ENCODE data around the gene ARID1B.
A peak's percentile ranks its signal among the peaks of the same experiment; 100 is the strongest.

Gene ARID1B

DNA sequence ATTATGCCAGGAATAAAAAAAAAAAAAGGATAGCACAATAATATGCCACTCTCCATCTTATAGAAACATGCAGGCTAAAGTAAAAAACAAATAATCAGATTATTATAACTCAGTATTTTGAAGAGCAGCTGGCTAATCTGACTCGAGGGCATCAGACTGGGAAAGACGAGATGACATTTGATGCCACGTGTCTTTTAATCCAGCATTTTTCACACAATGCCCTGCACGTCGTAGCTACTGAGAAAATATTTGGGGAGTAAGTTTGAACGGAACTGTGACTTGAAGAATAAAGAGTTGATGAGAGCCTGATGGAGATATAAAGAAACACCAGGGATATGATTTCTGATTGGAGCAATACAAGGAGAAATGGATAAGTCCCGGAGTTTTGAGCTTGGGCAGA, 237.7 kb downstream of the ARID1B start:
- DNase-seq (ENCODE audit: extremely low read depth in 1 of 2, low read depth in 1 of 2) = no peak

DNA sequence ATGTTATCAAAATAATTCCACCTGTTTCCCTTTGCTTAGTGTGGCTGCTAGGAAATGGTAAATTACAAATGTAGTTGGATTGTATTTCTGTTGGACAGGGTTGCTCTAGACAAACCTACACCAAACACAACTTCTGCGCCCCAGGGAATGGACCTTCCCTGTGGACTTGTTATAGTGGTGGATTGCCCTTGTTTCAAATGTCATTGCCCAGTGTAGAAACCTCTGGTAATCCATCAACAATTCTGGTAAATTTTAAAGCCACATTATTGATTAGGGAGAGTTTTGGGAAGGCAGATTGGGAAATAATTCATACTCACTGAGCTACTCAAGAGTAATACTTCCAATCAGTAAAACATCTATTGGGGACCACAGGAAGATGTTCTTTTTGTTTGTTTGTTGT, 239.8 kb downstream of the ARID1B start:
- no peak for DNase-seq (ENCODE audit: extremely low read depth in 1 of 2, low read depth in 1 of 2)

DNA sequence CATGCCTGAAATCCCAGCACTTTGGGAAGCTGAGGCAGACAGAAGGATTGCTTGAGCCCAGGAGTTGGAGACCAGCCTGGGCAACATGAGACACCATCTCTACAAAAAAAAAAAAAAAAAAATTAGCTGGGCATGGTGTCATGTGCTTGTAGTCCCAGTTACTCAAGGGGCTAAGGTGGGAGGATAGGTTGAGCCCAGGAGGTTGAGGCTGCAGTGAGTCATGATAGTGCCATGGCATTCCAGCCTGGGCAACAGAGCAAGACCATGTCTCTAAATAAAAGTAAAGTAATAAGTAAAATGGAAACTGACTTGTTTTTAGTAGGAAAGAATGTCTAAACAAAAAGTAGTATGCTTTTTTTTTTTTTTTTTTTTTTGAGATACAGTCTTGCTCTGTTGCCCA, 240.7 kb downstream of the ARID1B start:
- no peak for DNase-seq (ENCODE audit: extremely low read depth in 1 of 2, low read depth in 1 of 2)

DNA sequence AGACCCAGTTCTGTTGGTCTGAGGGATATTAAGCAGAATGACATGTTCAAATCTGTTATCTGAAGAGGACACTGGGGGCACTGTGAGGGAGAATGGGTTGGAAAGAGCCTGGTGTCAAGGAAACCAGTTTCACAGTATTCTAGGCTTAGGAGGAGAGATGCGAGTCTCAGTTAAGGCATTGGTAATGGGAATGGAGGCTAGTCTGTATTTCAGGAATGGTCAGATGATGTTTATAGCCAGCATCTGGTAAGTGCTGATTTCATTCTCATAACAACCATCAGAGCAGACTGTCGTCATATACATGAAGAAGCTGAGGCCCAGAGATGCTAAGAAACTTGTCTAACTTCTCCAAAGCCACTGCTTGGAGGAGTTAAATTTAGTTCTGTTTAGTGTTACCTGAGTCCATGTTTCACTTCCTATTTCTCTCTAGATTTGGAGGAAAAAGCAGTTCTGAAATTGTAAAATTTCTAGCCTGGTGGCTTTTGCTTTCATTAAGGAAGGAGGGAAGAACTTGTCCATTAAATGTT, 242.0 kb downstream of the ARID1B start:
- no peak for DNase-seq (ENCODE audit: extremely low read depth in 1 of 2, low read depth in 1 of 2)

DNA sequence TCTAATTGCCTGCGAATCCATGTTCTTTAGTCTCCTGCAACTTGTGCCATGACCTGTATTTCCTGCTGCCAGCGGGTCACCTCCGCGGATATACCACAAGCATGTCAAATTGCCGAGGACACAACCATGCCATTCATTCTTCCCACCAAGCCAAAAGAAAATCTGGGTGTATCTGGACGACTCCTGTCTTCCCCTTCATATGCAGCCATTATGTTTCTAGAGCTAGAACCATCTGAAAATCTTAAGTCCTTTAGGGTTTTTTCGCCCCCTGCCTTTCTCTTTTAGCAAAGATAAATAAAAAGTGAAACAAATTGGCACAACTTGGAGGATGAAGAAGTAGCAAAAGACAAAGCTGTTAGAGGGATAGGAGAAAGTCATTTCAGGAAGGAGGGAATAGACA, 242.6 kb downstream of the ARID1B start:
- no peak for DNase-seq (ENCODE audit: extremely low read depth in 1 of 2, low read depth in 1 of 2)

DNA sequence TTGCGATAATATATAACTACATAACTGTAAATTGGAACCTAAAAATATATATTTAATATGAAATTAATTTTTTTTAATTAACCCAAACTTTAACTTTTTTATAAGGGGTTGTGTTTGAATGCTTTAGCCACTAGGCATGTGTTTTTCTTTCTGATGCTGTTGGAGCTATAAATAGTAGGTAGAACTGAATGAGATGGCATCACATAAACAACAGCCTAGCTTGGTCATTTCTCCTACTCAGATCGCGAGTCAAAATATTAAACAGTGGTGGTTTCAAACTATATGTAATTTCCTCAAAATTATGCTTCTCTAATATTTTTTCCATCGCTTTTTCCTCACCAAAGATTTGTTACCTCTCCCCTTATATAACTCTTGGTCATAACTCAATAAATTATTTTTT, 243.2 kb downstream of the ARID1B start:
- DNase-seq (ENCODE audit: extremely low read depth in 1 of 2, low read depth in 1 of 2) = no peak

DNA sequence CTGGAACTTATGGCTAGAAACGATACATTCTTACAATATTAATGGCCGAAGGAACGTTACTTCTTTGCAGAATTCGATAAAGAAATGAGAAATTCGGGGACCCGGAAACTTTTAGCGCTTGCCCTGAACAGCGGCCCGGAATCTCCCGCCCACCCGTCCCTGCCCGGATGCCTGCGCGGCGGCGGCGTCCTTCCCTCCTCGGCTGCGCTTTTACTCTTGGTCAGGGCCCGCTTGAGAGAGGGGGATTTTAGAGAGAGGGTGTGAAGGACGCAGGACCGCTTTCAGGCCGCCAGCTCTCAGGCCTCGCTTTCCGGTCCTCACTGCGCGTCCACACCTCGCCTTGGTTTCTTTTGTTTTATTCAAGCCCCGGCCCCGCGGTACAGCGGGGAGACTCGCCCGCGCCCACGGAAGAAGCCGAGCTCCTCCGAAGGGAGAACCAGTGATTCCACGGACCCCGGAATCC, 243.7 kb downstream of the ARID1B start:
- peak; percentile 46 to 51 for DNase-seq (ENCODE audit: extremely low read depth in 1 of 2, low read depth in 1 of 2)

DNA sequence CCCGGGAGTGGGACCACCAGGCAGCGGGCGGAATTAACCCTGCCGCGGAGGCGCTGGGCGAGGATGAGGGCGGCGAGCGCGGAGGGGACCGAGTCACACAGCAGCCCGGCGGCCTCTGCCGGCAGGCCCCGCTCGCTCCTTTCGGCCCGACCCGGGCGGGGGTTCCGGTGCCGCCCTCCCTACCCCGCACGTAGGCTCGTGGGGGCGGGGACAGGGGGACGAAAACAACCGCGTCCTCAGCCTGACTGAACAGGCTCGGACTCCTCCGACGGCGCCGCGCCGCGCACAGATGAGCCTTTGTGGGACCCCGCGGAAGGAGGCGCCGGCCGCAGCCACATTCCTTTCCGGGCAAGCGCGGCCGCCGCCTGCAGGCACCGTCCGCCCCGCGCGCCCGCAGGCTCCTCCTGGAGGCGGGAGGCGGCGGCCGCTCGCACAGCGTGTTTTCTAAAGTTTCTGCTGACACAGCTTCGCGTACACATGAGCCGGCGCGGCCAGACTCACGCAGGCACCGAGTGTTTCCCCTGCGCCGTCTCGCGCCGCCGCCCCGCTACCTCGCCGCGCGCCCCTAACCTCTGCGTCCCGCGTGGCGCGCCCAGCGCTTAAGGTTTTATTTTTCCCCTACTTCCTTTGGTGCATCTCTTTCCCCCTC, 244.3 kb downstream of the ARID1B start:
- DNase-seq (ENCODE audit: extremely low read depth in 1 of 2, low read depth in 1 of 2) = peak; percentile 81 to 82

DNA sequence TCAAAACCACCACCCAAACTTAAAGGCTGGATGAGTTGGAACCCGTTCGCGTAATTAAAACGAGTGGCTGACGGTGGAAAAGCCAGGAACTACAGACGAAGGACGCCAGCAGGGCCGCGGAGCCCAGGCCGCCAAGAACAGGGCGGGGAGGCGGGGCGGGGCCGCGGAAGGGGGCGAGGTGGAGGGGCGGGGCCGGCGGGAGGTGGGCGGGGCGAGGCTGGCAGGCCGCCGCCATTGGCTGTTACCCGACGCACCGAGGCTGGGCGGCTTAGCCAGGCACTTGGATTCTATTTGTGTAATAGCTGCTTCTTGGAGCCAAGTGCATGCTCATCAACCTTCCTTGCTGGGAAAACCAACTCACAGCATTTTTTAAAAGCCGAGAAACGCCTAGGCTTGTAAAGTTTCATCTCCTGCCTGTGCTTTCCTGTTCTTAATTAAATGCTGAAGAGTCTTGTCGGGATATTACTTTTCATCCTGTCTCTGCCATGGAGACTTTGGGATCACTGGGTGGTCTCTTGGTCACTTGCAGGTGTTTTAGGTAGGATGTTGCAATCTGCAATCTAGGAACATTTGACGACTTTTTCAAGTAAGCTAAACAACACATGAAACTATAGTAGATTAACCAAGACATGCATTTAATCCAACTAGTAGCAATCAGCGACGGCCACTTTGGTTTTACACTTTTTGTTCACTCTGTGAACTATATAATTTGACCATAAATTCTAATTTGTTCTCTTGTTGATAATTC, 245.0 kb downstream of the ARID1B start:
- DNase-seq (ENCODE audit: extremely low read depth in 1 of 2, low read depth in 1 of 2) = peak; percentile 62 to 67

DNA sequence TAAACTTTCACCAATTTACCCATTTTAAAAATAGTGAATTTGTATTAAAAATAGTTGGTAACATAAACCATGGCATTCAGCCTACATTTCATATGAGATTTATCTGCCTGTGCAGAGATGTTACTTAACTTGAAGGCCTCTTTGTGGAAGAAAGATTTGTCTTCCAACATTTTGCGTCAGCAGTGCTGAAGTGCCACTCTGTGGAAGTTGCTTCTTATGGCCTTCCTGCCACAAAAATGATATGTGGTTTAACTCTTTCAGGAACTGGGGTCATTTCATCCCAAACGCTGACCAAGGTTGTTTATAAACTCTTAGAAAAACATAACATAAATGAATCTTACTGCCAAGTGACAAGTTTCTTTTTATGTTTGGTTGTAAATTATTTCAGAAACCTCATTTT, 246.8 kb downstream of the ARID1B start:
- no peak for DNase-seq (ENCODE audit: extremely low read depth in 1 of 2, low read depth in 1 of 2)

DNA sequence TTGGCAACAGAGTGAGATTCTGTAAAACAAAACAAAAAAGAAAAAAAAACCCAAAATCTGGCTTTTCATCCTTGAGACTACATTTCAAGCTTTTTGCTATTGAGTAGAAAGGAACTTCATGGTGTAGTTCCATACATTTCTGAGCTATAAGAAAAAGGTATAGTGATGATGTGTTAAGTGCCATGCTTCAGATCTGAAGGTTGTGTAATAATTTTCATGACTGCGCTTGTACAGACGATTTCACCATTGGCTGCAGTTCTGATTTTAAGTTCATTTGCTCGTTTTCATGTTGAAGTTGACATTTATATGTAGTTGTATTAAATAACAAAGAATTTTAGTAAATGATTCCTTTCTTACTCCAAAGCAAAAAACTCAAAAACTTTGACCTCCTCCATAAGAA, 247.6 kb downstream of the ARID1B start:
- no peak for DNase-seq (ENCODE audit: extremely low read depth in 1 of 2, low read depth in 1 of 2)

DNA sequence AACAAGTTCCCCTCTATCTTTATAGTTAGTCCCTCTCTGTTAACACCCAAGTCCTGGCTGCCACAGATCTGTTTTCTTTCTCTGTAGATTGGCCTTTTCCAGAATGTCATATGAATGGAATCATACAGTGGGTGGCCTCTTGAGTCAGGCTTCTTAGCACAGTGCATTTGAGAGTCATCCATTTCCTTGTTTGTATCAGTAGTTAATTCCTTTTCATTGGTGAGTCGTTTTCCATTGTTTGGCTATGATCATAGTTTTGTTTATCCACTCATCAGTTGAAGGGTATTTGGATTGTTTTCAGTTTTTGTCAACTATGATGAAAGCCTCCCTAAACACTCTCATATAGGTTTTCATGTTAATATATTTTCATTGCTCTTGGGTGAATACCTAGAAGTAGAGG, 248.3 kb downstream of the ARID1B start:
- DNase-seq (ENCODE audit: extremely low read depth in 1 of 2, low read depth in 1 of 2) = no peak

DNA sequence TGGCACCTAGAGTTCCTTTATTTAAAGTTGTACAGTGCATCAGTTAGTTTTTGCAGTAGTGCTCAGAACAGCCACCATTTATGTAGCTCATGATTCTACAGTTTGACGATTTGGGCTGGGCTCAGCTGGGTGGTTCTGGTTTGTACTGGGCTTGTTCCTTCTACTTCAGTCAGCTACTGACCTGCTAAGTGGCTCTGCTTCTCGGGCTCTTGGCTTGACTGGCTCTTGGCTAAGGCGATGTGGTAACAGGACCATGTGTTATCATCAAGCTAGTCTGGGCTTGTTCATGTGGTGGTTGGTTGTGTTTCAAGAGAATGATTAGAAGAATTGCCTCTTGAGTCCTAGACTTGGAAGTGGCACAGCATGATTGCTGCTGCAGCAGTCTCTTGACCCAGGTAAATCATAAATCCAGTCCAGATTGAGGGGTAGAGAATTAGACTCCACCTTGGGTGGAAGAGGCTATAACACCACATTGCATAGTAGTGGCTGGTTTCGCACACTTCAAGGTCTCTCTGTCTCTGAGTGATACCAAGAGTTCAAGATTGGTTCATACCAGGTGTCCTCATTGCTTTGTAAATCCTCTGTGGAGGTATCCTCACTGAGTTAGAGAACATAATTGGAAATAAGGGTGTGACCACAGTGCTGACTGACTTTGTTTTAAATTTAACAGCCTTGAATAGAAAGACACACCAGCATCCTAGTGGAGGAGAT, 253.0 kb downstream of the ARID1B start:
- no peak for DNase-seq (ENCODE audit: extremely low read depth in 1 of 2, low read depth in 1 of 2)

DNA sequence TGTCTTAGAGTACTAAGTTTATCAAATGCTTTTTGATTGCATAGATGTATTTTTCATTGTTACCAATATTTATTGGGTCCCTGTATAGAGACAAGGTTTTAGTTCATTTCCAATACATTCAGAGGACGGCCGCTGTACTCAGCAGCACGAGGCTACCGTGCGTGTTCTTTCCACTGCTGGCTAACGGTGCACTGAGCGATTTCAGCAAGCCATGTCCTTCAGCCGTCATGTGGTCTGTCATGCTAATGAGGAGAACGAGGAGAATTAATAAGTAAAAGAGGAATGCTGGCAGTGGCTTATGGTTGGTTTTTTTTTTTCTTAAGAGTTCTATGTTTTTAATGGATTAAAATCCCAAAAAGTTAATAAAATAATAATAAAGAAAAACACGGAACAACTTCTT, 253.6 kb downstream of the ARID1B start:
- DNase-seq (ENCODE audit: extremely low read depth in 1 of 2, low read depth in 1 of 2) = no peak

DNA sequence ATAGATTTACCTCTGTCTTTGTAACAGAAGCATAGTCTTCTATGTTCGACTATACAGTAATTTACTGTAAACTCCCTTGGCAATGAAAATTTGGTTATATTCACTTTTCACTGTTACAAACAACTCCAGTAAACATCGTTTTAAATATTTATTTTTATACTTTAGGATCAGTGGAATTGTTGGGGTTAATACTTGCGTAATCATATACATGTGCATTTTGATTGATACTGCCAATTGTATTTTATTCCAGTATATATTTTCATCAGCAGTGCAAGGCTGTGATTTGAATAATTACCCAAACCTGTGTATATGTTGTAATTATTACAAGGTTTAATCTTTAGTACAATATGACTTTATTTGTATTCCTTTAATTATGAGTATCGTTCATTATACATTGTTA, 255.7 kb downstream of the ARID1B start:
- no peak for DNase-seq (ENCODE audit: extremely low read depth in 1 of 2, low read depth in 1 of 2)

DNA sequence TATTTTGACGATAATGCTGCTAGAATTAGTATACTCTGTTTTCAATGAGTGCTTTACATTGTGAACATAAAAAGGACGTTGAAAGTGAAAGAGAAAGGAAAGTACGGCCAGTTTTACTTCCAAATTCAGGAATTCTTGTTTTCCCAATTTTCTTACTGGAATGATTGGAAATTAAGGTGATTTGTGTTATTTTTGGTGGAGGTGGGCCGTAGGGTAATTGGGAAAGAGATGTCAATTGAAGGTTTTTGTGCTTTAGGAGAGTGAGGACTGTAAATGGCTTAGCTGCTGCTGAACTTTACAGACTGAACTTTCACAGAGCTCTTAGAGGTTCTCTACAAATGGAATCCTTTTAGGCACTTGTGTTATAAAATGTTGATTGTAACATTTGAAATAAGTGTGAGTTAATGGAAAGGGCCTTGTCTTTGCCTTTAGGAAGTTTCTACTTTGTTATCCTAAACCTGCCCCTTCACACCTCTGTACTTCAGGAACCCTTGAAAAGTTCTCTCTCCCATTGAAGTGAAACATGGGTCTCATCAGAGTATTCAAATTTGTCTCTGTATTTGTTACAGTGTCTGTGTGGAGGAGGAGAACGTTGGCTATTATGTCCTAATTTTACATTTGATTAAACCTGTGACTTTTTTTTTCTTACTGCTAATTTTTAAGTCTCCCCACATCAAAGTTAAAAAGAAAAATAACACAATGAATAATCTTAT, 256.4 kb downstream of the ARID1B start:
- DNase-seq (ENCODE audit: extremely low read depth in 1 of 2, low read depth in 1 of 2) = no peak

DNA sequence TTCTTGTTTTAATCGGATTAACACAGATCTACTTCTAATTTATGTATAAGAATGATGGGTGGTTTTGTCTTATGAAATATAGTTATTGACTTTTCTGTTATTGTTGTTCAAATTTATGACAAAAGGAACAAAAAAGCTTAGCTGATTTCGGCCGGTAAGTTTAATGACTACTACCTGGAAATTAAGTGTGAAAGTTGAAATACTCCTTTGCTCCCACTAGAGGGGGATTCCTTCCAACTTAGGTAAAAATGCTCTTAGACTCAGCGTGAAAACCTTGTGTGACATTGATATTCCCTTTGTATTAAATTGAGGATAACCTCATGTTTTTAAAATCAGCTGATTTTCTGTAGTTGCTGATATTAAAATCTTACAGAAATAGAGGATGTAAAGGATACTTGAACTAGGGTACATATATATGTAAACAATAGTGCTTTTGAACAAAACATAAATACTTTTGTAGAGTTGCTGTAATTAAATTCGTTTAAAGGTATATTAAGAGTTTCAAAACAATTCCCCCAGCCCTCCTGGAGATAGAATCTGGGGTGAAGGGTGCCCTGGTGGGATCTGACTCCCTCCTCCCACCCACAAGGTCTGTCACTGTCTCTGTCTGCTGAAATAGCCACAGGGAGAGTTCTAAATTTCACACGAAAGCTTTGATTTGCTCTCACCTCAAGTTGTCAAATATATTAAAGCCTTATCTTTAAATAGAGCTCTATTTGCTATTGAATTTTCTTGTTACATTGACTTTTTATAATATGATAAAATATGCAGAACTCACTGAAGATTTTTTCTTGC, 257.5 kb downstream of the ARID1B start:
- DNase-seq (ENCODE audit: extremely low read depth in 1 of 2, low read depth in 1 of 2) = no peak

DNA sequence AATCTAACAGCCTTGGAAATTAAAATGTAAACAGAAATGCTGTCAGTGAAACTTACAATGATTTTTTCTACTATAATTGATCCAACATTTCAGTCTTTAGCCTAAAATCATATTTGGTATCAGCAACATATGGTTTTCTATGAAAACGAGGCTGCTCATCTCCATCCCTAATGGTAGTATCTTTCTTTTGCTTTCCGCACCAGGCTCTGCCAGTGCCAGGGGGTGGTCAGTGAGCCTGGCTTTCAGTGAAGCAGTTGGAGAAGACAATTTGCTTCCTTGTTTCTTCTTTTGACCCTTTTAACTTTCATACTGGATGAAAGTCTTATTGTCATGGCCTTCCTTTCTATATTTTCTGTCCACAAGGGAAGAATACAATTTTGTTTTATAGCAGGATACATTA, 258.4 kb downstream of the ARID1B start:
- DNase-seq (ENCODE audit: extremely low read depth in 1 of 2, low read depth in 1 of 2) = no peak

DNA sequence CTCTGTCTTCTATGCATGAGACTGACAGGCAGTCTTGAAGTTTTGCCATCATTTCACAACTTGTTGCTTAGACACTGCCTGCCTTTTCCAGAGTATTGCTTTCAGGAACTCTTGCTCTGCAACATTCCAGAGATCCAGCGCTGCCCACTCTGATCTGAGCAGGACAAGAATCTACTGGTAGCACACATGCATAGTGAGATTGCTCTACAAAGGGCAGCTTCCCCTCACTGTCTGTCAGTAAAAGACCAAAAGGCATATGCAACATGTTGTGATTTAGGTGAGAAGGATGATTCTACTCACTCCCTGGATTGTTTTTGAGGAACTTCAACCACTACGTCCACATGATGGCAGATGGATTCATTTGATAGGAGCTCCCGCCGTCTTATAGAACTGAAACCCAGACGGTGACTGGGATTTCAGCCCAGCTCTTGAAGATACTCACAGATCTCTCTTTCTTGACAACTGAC, 259.1 kb downstream of the ARID1B start:
- no peak for DNase-seq (ENCODE audit: extremely low read depth in 1 of 2, low read depth in 1 of 2)

DNA sequence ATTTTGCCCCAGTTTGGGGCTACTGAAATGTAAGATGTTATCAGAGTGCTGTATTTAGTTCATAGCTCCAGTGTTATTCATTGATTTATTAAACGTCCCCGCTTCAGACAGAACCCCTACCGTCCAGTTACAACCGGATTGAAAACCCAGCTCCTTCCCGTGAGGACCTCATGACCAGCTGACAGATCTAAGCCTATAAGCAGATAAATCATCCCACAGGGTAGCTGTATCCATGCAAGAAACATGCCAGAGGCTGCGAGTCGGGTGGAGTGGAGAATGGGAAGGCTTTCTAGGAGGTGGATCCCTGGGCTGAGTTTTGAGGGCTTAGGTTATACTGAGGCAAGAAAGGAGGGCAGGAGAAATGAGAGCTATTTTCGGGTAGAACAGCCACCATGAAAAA, 260.0 kb downstream of the ARID1B start:
- no peak for DNase-seq (ENCODE audit: extremely low read depth in 1 of 2, low read depth in 1 of 2)
